NCI-H2171 treated with DMSO at 0.1 percent for 48 hours (cell line): Measurements from ENCODE around the gene MDGA2.
"Not testable (repeated sequence)": the region's sequence is repeated elsewhere in the genome, so short reads cannot be mapped to it uniquely, and the experiment has no call there.

Experiments
- DNase-seq: peaks from one replicate; lab custom pipeline; 2025; lab: John Stamatoyannopoulos, UW

MDGA2 gene

GRCh38 chr14:47328376-47328775 is 347.0 kb downstream of the MDGA2 start:
- DNase-seq: no peak

- DNase-seq: no peak
Observed at GRCh38 chr14:47327336-47327735, 348.1 kb downstream of the MDGA2 start.

- DNase-seq: no peak
Observed at GRCh38 chr14:47322751-47323150, 352.7 kb downstream of the MDGA2 start.

GRCh38 chr14:47302121-47302520 is 373.3 kb downstream of the MDGA2 start:
- DNase-seq: no peak

GRCh38 chr14:47300796-47301195 is 374.6 kb downstream of the MDGA2 start:
- DNase-seq: no peak

GRCh38 chr14:47297374-47297773 is 378.0 kb downstream of the MDGA2 start:
- DNase-seq: no peak

- no peak for DNase-seq
Observed at GRCh38 chr14:47284283-47284682, 391.1 kb downstream of the MDGA2 start.

GRCh38 chr14:47281761-47282160 is 393.6 kb downstream of the MDGA2 start:
- not testable (repeated sequence) for DNase-seq

GRCh38 chr14:47278233-47278842 is 397.1 kb downstream of the MDGA2 start:
- peak; percentile 32 for DNase-seq

- no peak for DNase-seq
Observed at GRCh38 chr14:47277703-47278102, 397.7 kb downstream of the MDGA2 start.

- DNase-seq: no peak
Observed at GRCh38 chr14:47276931-47277330, 398.5 kb downstream of the MDGA2 start.

GRCh38 chr14:47273939-47274338 is 401.5 kb downstream of the MDGA2 start:
- DNase-seq: no peak

- no peak for DNase-seq
Observed at GRCh38 chr14:47270715-47271114, 404.7 kb downstream of the MDGA2 start.

GRCh38 chr14:47269756-47270492 is 405.5 kb downstream of the MDGA2 start:
- DNase-seq: no peak

- DNase-seq: no peak
Observed at GRCh38 chr14:47264842-47265241, 410.6 kb downstream of the MDGA2 start.

GRCh38 chr14:47262801-47263200 is 412.6 kb downstream of the MDGA2 start:
- DNase-seq: no peak

- DNase-seq: no peak
Observed at GRCh38 chr14:47261350-47261749, 414.1 kb downstream of the MDGA2 start.

GRCh38 chr14:47259796-47260195 is 415.6 kb downstream of the MDGA2 start:
- DNase-seq: no peak

- no peak for DNase-seq
Observed at GRCh38 chr14:47257013-47257412, 418.4 kb downstream of the MDGA2 start.

- DNase-seq: no peak
Observed at GRCh38 chr14:47252802-47253201, 422.6 kb downstream of the MDGA2 start.

GRCh38 chr14:47246367-47246766 is 429.0 kb downstream of the MDGA2 start:
- no peak for DNase-seq

GRCh38 chr14:47242579-47242978 is 432.8 kb downstream of the MDGA2 start:
- not testable (repeated sequence) for DNase-seq

GRCh38 chr14:47240748-47241437 is 434.5 kb downstream of the MDGA2 start:
- no peak for DNase-seq
